ENCODE data around the gene PDE6A. TPM values are rescaled to one million over a fixed set of nuclear protein-coding genes. Genes with fewer than 3 reads are reported as not detected.

PDE6A gene
- total and polyA plus RNA-seq, 8 donors: 0.14 to 0.24 (median 0.18) TPM; not detected in 2

DNA sequence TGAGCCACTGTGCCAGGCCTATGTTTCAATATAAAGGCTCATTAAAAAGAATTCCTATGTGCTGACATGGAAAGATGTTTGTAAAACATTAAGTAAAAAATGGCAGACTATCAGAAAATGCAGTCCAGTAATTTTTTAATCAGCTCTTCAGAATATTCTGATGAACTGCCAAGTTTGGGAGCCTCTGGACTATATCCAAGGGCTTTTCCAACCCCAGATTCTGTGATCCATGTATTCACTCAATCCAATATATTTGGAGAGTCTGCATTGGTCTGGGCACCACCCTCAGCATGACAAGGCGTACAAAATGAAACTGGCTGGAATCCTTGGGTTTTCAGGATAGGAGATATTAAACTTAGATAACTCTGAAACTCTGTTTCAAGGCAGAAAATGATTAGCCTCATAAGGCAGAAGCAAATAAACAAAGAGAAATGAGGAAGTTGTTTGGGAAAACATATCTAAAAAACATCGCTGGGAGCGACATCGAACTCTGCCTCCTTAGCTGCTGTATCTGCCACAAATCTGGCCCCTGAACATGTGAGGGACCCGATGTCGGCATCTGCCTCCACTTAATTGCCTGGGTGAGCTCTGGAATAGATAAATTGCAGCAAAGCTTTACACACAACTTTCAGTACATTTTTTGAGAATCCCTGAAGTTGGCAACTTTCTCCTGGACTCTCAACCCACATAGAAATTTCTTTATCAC, 14.4 kb downstream of the PDE6A start:
- intact Hi-C loops (cut with DNase I): no loop called here
- ATAC-seq: no peak
- Histone ChIP-seq H3K36me3 (no peaks in the 10 kb centered on the region), H3K27me3 (peaks cover 0 to 6% of the 10 kb centered on the region in 2 donors), H3K4me1 (peaks cover 0 to 2% of the 10 kb centered on the region in 2 donors), H3K4me3 (no peak overlapping the region), H3K9me3 (no peaks in the 10 kb centered on the region), H3K27ac (no peak overlapping the region)
- peak in 2 of 4 donors; percentile 66 to 75 for DNase-seq
- TF ChIP-seq, protein P1, sequence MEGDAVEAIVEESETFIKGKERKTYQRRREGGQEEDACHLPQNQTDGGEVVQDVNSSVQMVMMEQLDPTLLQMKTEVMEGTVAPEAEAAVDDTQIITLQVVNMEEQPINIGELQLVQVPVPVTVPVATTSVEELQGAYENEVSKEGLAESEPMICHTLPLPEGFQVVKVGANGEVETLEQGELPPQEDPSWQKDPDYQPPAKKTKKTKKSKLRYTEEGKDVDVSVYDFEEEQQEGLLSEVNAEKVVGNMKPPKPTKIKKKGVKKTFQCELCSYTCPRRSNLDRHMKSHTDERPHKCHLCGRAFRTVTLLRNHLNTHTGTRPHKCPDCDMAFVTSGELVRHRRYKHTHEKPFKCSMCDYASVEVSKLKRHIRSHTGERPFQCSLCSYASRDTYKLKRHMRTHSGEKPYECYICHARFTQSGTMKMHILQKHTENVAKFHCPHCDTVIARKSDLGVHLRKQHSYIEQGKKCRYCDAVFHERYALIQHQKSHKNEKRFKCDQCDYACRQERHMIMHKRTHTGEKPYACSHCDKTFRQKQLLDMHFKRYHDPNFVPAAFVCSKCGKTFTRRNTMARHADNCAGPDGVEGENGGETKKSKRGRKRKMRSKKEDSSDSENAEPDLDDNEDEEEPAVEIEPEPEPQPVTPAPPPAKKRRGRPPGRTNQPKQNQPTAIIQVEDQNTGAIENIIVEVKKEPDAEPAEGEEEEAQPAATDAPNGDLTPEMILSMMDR (IDR thresholded peaks at IDR 0.05): no peak

GRCh38 chr5:149924486-149924885, 20.1 kb downstream of the PDE6A start:
- Histone ChIP-seq H3K27me3 (no peaks in the 10 kb centered on the region), H3K4me3 (no peak overlapping the region), H3K9me3 (no peaks in the 10 kb centered on the region), H3K4me1 (no peaks in the 10 kb centered on the region), H3K36me3 (no peaks in the 10 kb centered on the region), H3K27ac (no peak overlapping the region)
- intact Hi-C loops (cut with DNase I): no loop called here
- TF ChIP-seq, protein P1 (IDR thresholded peaks at IDR 0.05): no peak
- DNase-seq (peak in 1 of 4 donors; percentile 34), ATAC-seq (no peak)

DNA sequence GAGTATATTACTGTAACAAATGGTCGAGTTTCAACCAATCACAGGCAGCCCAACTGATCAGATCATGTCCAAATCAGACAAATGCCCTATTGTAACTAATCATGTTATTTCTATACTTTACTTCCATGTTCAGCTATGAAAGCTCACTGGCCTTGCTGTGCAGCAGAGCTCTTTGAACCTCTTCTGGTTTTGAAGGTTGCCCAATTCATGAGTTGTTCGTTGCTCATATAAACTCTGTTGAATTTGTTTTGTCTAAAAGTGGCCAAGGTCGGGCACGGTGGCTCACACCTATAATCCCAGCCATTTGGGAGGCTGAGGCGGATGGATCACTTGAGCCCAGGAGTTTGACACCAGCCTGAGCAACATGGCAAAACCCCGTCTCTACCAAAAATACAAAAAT, 21.6 kb downstream of the PDE6A start:
- DNase-seq (no peak), ATAC-seq (no peak)
- no peaks in the 10 kb centered on the region for H3K4me1 ChIP-seq
- no peak overlapping the region for H3K4me3 ChIP-seq
- intact Hi-C loops (cut with DNase I): no loop called here
- H3K36me3 ChIP-seq: no peaks in the 10 kb centered on the region
- no peaks in the 10 kb centered on the region for H3K9me3 ChIP-seq
- H3K27me3 ChIP-seq: no peaks in the 10 kb centered on the region
- no peak overlapping the region for H3K27ac ChIP-seq
- TF ChIP-seq, protein P1 (IDR thresholded peaks at IDR 0.05): no peak

- DNase-seq (no peak), ATAC-seq (no peak)
- Histone ChIP-seq H3K27me3 (no peaks in the 10 kb centered on the region), H3K4me3 (no peak overlapping the region), H3K27ac (no peak overlapping the region), H3K36me3 (no peaks in the 10 kb centered on the region), H3K9me3 (no peaks in the 10 kb centered on the region), H3K4me1 (no peaks in the 10 kb centered on the region)
- intact Hi-C loops (cut with DNase I): no loop called here
- TF ChIP-seq, protein P1 (IDR thresholded peaks at IDR 0.05): no peak
These were observed 23.0 kb downstream of the PDE6A start for GRCh38 chr5:149921597-149921996.

DNA sequence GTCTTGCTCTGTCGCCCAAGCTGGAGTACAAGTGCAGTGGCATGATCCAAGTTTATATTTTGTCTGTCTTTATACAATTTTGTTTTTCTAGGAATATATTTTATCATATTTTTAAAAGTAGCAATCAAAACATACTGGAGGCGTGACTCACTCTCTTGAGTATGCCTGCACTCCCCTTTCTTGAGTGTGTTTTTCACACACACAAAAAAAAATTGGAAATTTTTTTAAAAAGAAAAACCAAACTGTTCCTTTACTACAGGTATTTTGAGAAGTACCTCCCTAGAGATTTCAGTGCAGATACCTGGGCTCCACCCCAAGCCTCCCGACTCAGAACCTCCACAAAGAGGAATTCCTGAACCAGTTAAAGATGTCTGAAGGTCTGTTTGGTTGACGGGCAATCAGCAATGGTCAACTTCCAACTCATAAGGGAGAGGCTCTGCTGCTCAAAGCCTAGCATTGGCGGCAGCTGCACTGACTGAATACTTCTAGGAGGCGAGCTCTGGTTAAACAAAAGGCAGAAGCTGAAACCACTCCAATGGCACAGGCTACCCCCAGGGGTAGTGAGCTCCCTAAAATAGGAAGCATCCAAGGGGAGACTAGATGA, 27.4 kb downstream of the PDE6A start:
- peaks cover 0 to 4% of the 10 kb centered on the region in 2 donors for H3K4me1 ChIP-seq
- H3K27me3 ChIP-seq: no peaks in the 10 kb centered on the region
- intact Hi-C loops (cut with DNase I): no loop called here
- peak; percentile 54 for ATAC-seq
- TF ChIP-seq, protein P1 (IDR thresholded peaks at IDR 0.05): no peak
- no peaks in the 10 kb centered on the region for H3K9me3 ChIP-seq
- H3K4me3 ChIP-seq: no peak overlapping the region
- no peaks in the 10 kb centered on the region for H3K36me3 ChIP-seq
- H3K27ac ChIP-seq: no peak overlapping the region
- no peak for DNase-seq
